Stimulated activated naive CD8-positive, alpha-beta T cell treated with anti-CD3 and anti-CD28 coated beads, Interleukin-15, Interleukin-2, amounts not matched to agents 100 ng/mL and 50 ng/mL, for 24 hours (primary cell): ENCODE results near the gene RDH16.
A peak's percentile ranks its signal among the peaks of the same experiment; 100 is the strongest.

Experiments
- H3K27ac Mint-ChIP-seq: one replicate; pipeline ENCODE4 v1.8.0; 2021; ENCODE audit warnings: mild to moderate bottlenecking, mixed read lengths
- H3K27me3 Mint-ChIP-seq: one replicate; pipeline ENCODE4 v1.8.0; 2021; ENCODE audit warnings: mixed read lengths
- H3K36me3 Mint-ChIP-seq: one replicate; pipeline ENCODE4 v1.8.0; 2021; ENCODE audit warnings: low read depth, mixed read lengths
- H3K4me1 Mint-ChIP-seq: one replicate; pipeline ENCODE4 v1.8.0; 2021; ENCODE audit warnings: low read depth, mixed read lengths
- H3K4me3 Mint-ChIP-seq: one replicate; pipeline ENCODE4 v1.8.0; 2021; ENCODE audit warnings: mild to moderate bottlenecking, mixed read lengths
- H3K9me3 Mint-ChIP-seq: one replicate; pipeline ENCODE4 v1.8.0; 2021; ENCODE audit warnings: mixed read lengths

The RDH16 gene

DNA sequence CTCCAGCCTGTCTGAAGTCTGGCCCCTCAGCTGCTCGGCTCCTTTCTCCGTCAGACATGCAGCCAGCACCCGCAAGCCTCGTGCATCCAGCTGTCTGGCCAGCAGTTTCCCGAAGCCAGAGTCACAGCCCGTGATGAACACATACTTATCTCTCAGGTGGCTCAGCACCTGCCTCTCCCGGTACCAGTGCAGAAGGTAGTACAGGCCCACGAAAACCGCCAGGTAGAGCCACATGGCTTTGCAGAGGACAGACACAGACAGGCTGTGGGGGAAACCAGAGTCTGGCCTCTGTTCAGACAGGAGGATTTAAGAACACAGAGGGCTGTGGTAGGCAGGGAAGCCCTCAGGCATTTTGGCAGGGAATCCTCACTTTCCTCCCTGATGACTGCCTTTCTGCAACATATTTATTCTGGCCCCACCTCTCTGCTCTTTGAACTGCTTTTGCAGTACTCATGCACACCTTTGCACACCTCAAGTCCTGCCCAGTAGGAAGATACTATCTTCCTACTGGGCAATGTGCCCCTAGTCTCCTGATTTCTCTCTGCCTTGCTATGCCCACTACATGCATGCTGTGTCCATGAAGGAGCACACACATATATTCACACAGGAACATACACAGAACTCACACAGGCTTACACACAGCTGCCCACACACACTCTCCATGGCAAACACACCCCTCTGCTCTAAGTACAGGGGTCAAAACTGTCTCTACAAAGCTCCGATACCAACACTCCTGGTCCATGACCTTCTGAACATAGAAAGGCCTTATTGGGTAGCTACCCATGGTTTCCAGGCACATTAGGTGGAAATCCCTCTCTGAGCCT, at the start of gene RDH16:
Gene RDH16 (minus strand): TSS at position 380 of the 824 bp plus-strand sequence. CDS start 146 bp downstream, at position 234.
- Mint-ChIP-seq H3K27me3 (peaks cover 3% of the 10 kb centered on the region), H3K4me3 (no peak within 1 kb of the TSS), H3K4me1 (no peaks in the 10 kb centered on the region), H3K36me3 (no peaks in the 10 kb centered on the region), H3K9me3 (no peaks in the 10 kb centered on the region), H3K27ac (no peak within 1 kb of the TSS)

- Mint-ChIP-seq H3K4me3 (peak overlapping the region; percentile 84), H3K36me3 (peaks cover 31% of the 10 kb centered on the region), H3K9me3 (no peaks in the 10 kb centered on the region), H3K4me1 (peaks cover 61% of the 10 kb centered on the region), H3K27ac (peak overlapping the region; percentile 90), H3K27me3 (no peaks in the 10 kb centered on the region)
Observed at GRCh38 chr12:57006809-57007475, 49.5 kb upstream of the RDH16 start.

DNA sequence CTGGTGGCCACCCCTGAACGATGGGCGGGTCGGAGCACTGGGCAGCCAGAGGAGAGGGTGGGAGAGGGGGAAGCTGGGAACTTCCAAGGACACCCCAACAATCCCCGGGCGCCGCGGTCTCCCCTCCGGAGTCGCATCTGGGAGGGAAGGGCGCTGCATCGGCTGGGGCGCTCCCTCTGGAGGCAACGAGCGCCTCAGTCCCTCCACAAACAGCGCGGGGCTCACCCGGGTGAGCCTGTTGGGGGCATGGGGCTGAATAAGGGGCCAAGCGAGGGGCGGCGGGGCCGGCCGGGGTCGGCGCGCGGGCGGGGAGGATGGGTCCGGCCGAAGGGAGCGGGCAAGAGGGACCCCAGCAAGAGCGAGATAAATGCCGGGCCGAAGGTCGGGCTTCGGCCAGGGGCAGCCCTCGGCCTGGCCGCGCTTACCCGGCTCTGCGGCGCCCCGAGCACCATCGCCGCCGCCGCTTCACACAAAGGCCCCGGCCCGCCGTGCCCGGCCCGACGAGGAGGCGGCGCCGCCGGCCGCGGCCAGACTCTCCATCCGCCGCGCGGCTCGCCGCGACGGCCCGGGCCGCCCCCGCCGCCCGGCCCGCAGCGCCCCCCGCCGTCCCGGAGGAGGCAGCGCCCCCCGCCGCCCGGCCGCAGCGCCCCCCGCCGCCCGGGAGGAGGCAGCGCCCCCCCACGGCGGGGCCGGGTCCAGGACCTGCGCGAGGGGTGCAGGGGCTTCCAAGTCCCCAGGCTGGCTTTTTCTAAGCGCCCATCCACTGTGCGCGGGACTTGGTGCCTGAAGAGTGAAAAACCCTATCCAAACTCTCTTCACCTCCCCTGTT, 48.8 kb upstream of the RDH16 start, which contains the start of gene ZBTB39:
Gene ZBTB39 (minus strand): TSS at position 567 of the 829 bp plus-strand sequence. CDS start 1,629 bp downstream, outside the sequence.
- peak within 1 kb of the TSS; percentile 90 for H3K27ac Mint-ChIP-seq
- H3K36me3 Mint-ChIP-seq, result peaks cover 31% of the 10 kb centered on the region
- H3K27me3 Mint-ChIP-seq, result no peaks in the 10 kb centered on the region
- peaks cover 61% of the 10 kb centered on the region for H3K4me1 Mint-ChIP-seq
- no peaks in the 10 kb centered on the region for H3K9me3 Mint-ChIP-seq
- peak within 1 kb of the TSS; percentile 94 for H3K4me3 Mint-ChIP-seq

DNA sequence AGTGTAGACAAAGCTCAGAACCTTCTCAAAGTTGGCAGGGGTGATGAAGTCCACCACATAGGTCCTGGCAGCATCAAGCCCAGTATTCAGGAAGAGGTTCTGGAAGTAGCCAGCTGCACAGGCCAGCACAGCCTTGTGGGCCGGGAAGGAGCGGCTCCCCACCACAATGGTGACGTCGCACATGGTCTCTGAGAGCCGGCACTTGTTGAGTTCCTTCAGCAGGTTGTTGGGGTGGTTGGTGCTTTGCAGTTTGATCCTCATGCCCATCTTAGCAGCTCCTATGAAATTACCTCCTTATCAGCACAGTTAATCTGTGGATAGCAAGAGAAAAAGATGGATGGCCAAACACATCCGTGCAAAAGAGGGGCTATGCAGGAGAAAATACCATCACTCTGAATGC, 47.2 kb upstream of the RDH16 start:
- H3K4me3 Mint-ChIP-seq, result peak overlapping the region; percentile 94
- H3K4me1 Mint-ChIP-seq, result peaks cover 70% of the 10 kb centered on the region
- no peak overlapping the region for H3K27ac Mint-ChIP-seq
- no peaks in the 10 kb centered on the region for H3K9me3 Mint-ChIP-seq
- peaks cover 37% of the 10 kb centered on the region for H3K36me3 Mint-ChIP-seq
- no peaks in the 10 kb centered on the region for H3K27me3 Mint-ChIP-seq

- Mint-ChIP-seq H3K27ac (no peak overlapping the region), H3K4me3 (no peak overlapping the region), H3K4me1 (peaks cover 77% of the 10 kb centered on the region), H3K36me3 (peaks cover 40% of the 10 kb centered on the region), H3K27me3 (no peaks in the 10 kb centered on the region), H3K9me3 (no peaks in the 10 kb centered on the region)
Observed at GRCh38 chr12:57003395-57003794, 46.0 kb upstream of the RDH16 start.

DNA sequence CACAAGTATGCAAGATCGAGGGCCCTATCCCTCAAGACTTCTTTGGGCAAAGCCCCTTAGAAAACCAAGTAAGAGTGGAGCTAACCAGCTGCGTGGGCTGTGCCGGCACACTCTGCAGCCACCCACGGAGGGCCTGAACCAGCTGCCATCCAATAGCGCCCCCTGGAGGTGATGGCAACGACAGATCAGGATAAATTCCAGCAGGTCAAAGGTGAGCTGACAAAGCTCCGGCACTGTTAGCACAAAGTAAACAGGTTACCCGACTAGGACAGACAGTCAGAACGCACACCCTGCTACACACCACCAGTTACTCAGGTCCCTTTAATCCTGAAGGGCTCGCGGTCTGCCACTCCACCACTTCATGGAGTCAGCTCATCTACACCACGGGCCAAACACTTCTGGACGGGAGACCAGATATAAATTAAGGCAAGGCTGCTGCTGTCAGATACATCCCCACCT, 44.1 kb upstream of the RDH16 start:
- Mint-ChIP-seq H3K9me3 (no peaks in the 10 kb centered on the region), H3K4me3 (no peak overlapping the region), H3K4me1 (peaks cover 67% of the 10 kb centered on the region), H3K36me3 (peaks cover 48% of the 10 kb centered on the region), H3K27me3 (no peaks in the 10 kb centered on the region), H3K27ac (no peak overlapping the region)

GRCh38 chr12:57000393-57000792, 43.0 kb upstream of the RDH16 start:
- peak overlapping the region; percentile 42 for H3K27ac Mint-ChIP-seq
- no peaks in the 10 kb centered on the region for H3K9me3 Mint-ChIP-seq
- H3K36me3 Mint-ChIP-seq, result peaks cover 55% of the 10 kb centered on the region
- H3K27me3 Mint-ChIP-seq, result no peaks in the 10 kb centered on the region
- no peak overlapping the region for H3K4me3 Mint-ChIP-seq
- H3K4me1 Mint-ChIP-seq, result peaks cover 62% of the 10 kb centered on the region

- Mint-ChIP-seq H3K4me1 (peaks cover 53% of the 10 kb centered on the region), H3K36me3 (peaks cover 55% of the 10 kb centered on the region), H3K4me3 (no peak overlapping the region), H3K27me3 (no peaks in the 10 kb centered on the region), H3K27ac (peak overlapping the region; percentile 78), H3K9me3 (no peaks in the 10 kb centered on the region)
Observed at GRCh38 chr12:56999456-56999855, 42.0 kb upstream of the RDH16 start.

DNA sequence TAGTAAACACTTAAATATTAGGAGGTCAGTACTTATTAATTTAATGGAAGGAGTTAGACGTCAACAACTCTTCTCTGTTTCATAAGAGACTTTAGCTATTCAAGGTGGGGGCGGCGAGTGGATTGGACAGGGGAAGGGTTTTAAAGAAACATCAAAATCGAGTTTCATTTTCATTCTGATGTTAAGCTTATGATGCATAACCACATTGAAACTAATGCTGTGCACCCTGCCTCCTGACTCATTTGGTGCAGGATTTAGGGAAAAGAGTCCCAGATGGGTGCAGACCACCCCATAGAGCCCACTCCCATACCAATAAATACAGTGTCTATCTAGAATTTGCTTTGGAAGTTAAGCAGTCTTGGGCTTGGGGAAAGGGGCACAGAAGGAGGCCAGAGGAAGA, 41.6 kb upstream of the RDH16 start:
- Mint-ChIP-seq H3K4me3 (peak overlapping the region; percentile 17), H3K27me3 (no peaks in the 10 kb centered on the region), H3K4me1 (peaks cover 48% of the 10 kb centered on the region), H3K36me3 (peaks cover 51% of the 10 kb centered on the region), H3K9me3 (no peaks in the 10 kb centered on the region), H3K27ac (peak overlapping the region; percentile 78)

- Mint-ChIP-seq H3K4me3 (no peak overlapping the region), H3K27ac (peak overlapping the region; percentile 78), H3K36me3 (peaks cover 45% of the 10 kb centered on the region), H3K4me1 (peaks cover 45% of the 10 kb centered on the region), H3K9me3 (no peaks in the 10 kb centered on the region), H3K27me3 (no peaks in the 10 kb centered on the region)
Observed at GRCh38 chr12:56998316-56998715, 40.9 kb upstream of the RDH16 start.

GRCh38 chr12:56996793-56997545, 39.6 kb upstream of the RDH16 start:
- Mint-ChIP-seq H3K36me3 (peaks cover 31% of the 10 kb centered on the region), H3K4me1 (peaks cover 46% of the 10 kb centered on the region)

GRCh38 chr12:56995930-56996496, 38.6 kb upstream of the RDH16 start:
- Mint-ChIP-seq H3K9me3 (no peaks in the 10 kb centered on the region), H3K27me3 (no peaks in the 10 kb centered on the region), H3K36me3 (peaks cover 31% of the 10 kb centered on the region), H3K4me1 (peaks cover 45% of the 10 kb centered on the region), H3K27ac (no peak overlapping the region), H3K4me3 (no peak overlapping the region)

More at GRCh38 chr12:56996793-56997545, 39.6 kb upstream of the RDH16 start:
- Mint-ChIP-seq H3K4me3 (no peak overlapping the region), H3K27ac (no peak overlapping the region), H3K9me3 (no peaks in the 10 kb centered on the region), H3K27me3 (no peaks in the 10 kb centered on the region)

DNA sequence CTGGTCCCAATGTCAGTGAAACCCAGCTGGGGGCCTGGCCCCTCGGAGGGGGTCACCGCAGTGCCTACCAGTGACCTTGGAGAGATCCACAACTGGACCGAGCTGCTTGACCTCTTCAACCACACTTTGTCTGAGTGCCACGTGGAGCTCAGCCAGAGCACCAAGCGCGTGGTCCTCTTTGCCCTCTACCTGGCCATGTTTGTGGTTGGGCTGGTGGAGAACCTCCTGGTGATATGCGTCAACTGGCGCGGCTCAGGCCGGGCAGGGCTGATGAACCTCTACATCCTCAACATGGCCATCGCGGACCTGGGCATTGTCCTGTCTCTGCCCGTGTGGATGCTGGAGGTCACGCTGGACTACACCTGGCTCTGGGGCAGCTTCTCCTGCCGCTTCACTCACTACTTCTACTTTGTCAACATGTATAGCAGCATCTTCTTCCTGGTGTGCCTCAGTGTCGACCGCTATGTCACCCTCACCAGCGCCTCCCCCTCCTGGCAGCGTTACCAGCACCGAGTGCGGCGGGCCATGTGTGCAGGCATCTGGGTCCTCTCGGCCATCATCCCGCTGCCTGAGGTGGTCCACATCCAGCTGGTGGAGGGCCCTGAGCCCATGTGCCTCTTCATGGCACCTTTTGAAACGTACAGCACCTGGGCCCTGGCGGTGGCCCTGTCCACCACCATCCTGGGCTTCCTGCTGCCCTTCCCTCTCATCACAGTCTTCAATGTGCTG, 38.0 kb upstream of the RDH16 start:
- peaks cover 38% of the 10 kb centered on the region for H3K4me1 Mint-ChIP-seq
- H3K36me3 Mint-ChIP-seq, result peaks cover 31% of the 10 kb centered on the region
- no peaks in the 10 kb centered on the region for H3K9me3 Mint-ChIP-seq
- H3K27ac Mint-ChIP-seq, result no peak overlapping the region
- H3K27me3 Mint-ChIP-seq, result no peaks in the 10 kb centered on the region
- no peak overlapping the region for H3K4me3 Mint-ChIP-seq
